Suprapubic skin (tissue), 4 donors: ENCODE results near the gene AMOTL1. TPM values are rescaled to one million over a fixed set of nuclear protein-coding genes. Genes with fewer than 3 reads are reported as not detected.

Source experiments
- DNase-seq, 2 donors: peaks; one replicate each; pipeline ENCODE4 v3.0.0-alpha.2; 2019; ENCODE audit warnings: low spot score in 2 of 2
- H3K27ac ChIP-seq: fragments of 200-600 bp; sonication (generic); one replicate; pipeline ENCODE4 v1.5.1; 2019
- H3K27me3 ChIP-seq: fragments of 200-600 bp; sonication (generic); one replicate; pipeline ENCODE4 v1.5.1; 2019
- H3K36me3 ChIP-seq: fragments of 200-600 bp; sonication (generic); one replicate; pipeline ENCODE4 v1.5.1; 2019
- H3K4me1 ChIP-seq: fragments of 200-600 bp; sonication (generic); one replicate; pipeline ENCODE4 v1.5.1; 2019
- H3K4me3 ChIP-seq: fragments of 200-600 bp; sonication (generic); one replicate; pipeline ENCODE4 v1.5.1; 2019; ENCODE audit warnings: mild to moderate bottlenecking
- H3K9me3 ChIP-seq: fragments of 200-600 bp; sonication (generic); one replicate; pipeline ENCODE4 v1.5.1; 2019
- CTCF ChIP-seq, 2 donors: fragments of 200-600 bp in 1 of 2; fragments of 450-650 bp in 1 of 2; sonication (generic) in 1 of 2; IDR thresholded peaks; one replicate each; pipeline ENCODE4 v1.5.1; 2016 to 2019; ENCODE audit warnings: antibody characterized with exemption in 2 of 2, mild to moderate bottlenecking in 1 of 2, moderate library complexity in 1 of 2
- EP300 ChIP-seq: sonication (generic); formaldehyde crosslinking; IDR thresholded peaks from one replicate; pipeline ENCODE4 v1.6.1; 2017; ENCODE audit warnings: antibody characterized with exemption
- POLR2A ChIP-seq, 2 donors: fragments of 450-650 bp; IDR thresholded peaks; one replicate each; pipeline ENCODE4 v1.6.1; 2017; ENCODE audit warnings: antibody characterized with exemption in 2 of 2, mild to moderate bottlenecking in 2 of 2, moderate library complexity in 2 of 2
- POLR2AphosphoS5 ChIP-seq, 3 donors: sonication (generic); formaldehyde crosslinking; IDR thresholded peaks; one replicate each; pipeline ENCODE4 v1.6.1; 2017; ENCODE audit warnings: antibody characterized with exemption in 3 of 3
- WGBS: methylation state at CpG from one replicate; pipeline ENCODE4 v1.1.5; 2018; 5-methylcytosine and 5-hydroxymethylcytosine counted together
- total RNA-seq, 4 donors: library from RNA; depleted of rRNA; stranded (reverse); fragments of >200 nt; gene quantifications; one replicate each; pipeline ENCODE4 v1.1.0, GENCODE V29; 2016

AMOTL1 gene
- total RNA-seq, 4 donors from 2014 or later = 69.7 to 86.9 (median 79.4) TPM

DNA sequence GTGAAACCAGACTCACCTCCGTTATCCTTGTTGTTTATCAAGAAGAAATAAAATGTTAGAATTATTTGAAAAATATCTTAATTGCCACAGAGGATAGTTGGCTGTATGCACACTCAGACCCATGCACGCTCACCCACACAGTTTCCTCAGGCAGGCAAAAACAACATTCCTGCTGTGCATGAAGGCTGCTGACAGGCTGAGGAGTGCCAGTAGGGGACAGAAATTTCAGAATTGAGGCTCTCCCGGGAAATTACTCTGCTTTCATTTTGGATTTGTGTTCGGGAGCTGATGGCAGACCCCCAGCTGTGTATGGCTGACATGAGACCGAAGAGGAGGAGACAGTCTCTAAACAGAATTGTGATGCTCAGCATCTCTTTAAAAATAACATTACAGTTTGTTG, 87.5 kb downstream of the AMOTL1 start:
- H3K27me3 ChIP-seq = no peaks in the 10 kb centered on the region
- TF ChIP-seq POLR2A (IDR thresholded peaks at IDR 0.05) (no peak), CTCF (IDR thresholded peaks at IDR 0.05) (no peak)
- WGBS = 70% methylated on average over 5 of the region's 5 CpGs
- H3K4me3 ChIP-seq = no peak overlapping the region
- no peak overlapping the region for H3K27ac ChIP-seq
- DNase-seq = no peak
- H3K36me3 ChIP-seq = peaks cover 70% of the 10 kb centered on the region
- no peaks in the 10 kb centered on the region for H3K9me3 ChIP-seq
- H3K4me1 ChIP-seq = peaks cover 13% of the 10 kb centered on the region

DNA sequence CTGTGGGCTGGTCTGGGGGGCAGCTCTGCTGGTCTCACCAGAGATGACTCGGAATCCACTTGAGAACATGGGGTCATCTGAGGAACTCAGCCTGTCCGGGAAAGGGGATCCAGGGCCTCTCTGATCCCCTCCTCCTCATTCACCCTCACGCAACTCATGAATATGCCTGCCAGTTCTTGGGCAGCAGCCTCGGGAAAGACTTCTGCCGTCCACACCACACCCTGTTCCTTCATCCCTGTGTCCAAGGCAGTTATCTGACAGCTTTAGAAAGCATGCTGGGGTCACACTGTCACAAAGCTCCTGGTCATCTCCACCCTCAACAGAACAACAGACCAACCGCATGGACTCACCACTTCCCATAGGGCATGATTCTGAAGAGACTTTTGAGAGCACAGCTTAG, 88.3 kb downstream of the AMOTL1 start:
- Histone ChIP-seq H3K27ac (no peak overlapping the region), H3K36me3 (peaks cover 76% of the 10 kb centered on the region), H3K27me3 (no peaks in the 10 kb centered on the region), H3K4me3 (no peak overlapping the region), H3K4me1 (peaks cover 13% of the 10 kb centered on the region), H3K9me3 (no peaks in the 10 kb centered on the region)
- WGBS = 70% methylated on average over 5 of the region's 6 CpGs
- no peak for TF ChIP-seq EP300
- no peak for TF ChIP-seq POLR2AphosphoS5 (IDR thresholded peaks at IDR 0.05)
- no peak for TF ChIP-seq POLR2A (IDR thresholded peaks at IDR 0.05)
- no peak for TF ChIP-seq CTCF (IDR thresholded peaks at IDR 0.05)
- DNase-seq = no peak

DNA sequence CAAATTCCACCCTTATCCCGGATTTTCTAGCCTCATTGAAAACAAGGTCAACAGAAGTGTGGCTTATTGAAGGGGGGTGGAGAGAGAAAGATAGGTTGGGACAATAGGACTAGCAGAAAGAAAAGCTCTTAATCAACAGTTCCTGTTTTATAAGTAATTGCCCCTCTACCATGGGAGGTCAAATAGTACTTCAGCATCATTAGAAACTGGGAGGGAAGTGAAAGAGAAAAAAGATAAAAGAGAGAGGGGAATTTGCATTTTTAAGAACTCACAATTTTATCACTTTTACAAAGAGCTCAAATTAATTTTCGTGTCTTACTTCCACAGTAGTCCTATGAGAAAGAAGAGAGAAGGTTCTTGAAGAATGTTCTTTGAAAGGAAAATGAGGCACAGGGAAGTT, 89.2 kb downstream of the AMOTL1 start:
- H3K27ac ChIP-seq = no peak overlapping the region
- TF ChIP-seq EP300 (no peak), POLR2A (IDR thresholded peaks at IDR 0.05) (no peak), CTCF (IDR thresholded peaks at IDR 0.05) (no peak), POLR2AphosphoS5 (IDR thresholded peaks at IDR 0.05) (no peak)
- H3K4me3 ChIP-seq = no peak overlapping the region
- 90% methylated on average over 2 of the region's 2 CpGs for WGBS
- no peaks in the 10 kb centered on the region for H3K9me3 ChIP-seq
- peaks cover 10% of the 10 kb centered on the region for H3K4me1 ChIP-seq
- no peaks in the 10 kb centered on the region for H3K27me3 ChIP-seq
- H3K36me3 ChIP-seq = peaks cover 83% of the 10 kb centered on the region
- no peak for DNase-seq

DNA sequence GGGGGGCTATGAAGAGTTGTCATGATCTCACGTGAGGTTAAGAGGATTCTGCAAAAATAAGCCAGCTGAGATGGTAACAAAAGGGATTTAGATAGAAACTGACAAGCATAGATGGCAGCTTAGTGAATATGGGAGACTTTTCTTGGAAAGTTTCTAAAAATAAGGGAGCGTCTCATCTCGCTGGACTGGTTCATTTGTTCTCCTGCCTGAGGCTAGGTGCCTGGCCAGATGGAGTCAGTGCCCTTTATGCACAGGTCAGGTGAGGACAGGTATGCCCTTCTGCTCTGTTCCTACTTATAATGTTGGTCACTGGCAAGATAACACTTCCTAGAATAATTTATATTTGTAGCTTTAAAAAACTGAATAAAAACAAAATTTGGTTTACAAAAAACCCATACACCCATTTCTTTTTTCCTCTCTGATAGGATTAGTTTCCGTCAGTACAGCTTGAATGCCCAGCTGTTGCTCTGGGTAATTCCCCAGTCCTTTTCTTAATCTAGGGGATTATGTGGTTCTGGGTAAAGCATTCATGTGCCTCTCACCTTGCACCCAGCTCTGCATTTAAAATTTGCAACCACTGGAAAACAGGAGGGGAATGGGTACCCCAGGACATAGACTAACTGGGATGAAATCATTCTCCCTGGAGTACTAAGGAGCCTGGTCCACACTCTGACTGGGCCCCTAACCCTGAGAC, 90.0 kb downstream of the AMOTL1 start:
- TF ChIP-seq CTCF (IDR thresholded peaks at IDR 0.05) (no peak), EP300 (no peak), POLR2AphosphoS5 (IDR thresholded peaks at IDR 0.05) (no peak), POLR2A (IDR thresholded peaks at IDR 0.05) (no peak)
- DNase-seq = no peak
- Histone ChIP-seq H3K4me3 (no peak overlapping the region), H3K36me3 (peaks cover 83% of the 10 kb centered on the region), H3K9me3 (no peaks in the 10 kb centered on the region), H3K27ac (no peak overlapping the region), H3K27me3 (no peaks in the 10 kb centered on the region), H3K4me1 (peaks cover 4% of the 10 kb centered on the region)
- WGBS = 85% methylated on average over 4 of the region's 4 CpGs

DNA sequence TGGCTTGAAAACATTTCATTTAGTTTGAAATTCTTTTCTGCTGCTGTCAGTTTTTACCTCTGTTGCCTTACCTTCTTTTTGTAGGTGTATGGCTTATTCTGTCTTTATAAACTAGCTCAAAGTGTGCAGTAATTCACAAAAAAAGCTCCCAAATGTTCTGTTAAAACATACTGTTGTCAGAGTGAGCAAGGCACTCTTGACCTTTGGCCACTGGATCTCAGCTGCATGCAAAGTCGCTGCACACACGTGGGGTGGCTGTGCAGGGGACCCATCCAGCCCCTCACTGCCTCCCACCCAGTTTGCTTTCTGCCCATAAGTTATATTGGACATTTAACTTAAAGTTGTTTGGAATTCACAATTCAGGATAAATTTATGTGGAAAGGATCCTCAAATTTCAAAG, 92.2 kb downstream of the AMOTL1 start:
- no peak overlapping the region for H3K4me3 ChIP-seq
- no peaks in the 10 kb centered on the region for H3K27me3 ChIP-seq
- no peak overlapping the region for H3K27ac ChIP-seq
- H3K9me3 ChIP-seq = no peaks in the 10 kb centered on the region
- DNase-seq = no peak
- TF ChIP-seq CTCF (IDR thresholded peaks at IDR 0.05) = no peak
- TF ChIP-seq EP300 = no peak
- no peak for TF ChIP-seq POLR2A (IDR thresholded peaks at IDR 0.05)
- TF ChIP-seq POLR2AphosphoS5 (IDR thresholded peaks at IDR 0.05) = no peak
- 90% methylated on average over 2 of the region's 2 CpGs for WGBS
- H3K4me1 ChIP-seq = peaks cover 3% of the 10 kb centered on the region
- peaks cover 75% of the 10 kb centered on the region for H3K36me3 ChIP-seq
